ENCODE data around the gene BAIAP2.

DNA sequence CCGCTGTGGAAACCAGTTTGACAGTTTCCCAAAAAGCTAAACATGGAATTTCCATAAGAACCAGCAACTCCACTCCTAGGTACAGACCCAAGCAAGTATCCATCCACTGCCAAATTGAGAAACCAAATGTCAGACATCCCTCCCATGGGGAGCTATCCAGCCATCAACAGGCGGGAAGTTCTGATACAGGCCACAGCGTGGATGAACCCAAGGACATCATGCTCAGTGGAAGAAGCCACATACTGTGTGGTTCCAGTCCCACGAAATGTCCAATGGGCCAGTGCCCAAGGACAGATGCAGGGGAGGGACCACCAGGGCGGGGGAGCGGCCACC lies 12.6 kb upstream of the BAIAP2 start:
- no peak for TF ChIP-seq TAF1 (IDR thresholded peaks at IDR 0.05; ENCODE audit: low read depth)
- TF ChIP-seq, protein P1, sequence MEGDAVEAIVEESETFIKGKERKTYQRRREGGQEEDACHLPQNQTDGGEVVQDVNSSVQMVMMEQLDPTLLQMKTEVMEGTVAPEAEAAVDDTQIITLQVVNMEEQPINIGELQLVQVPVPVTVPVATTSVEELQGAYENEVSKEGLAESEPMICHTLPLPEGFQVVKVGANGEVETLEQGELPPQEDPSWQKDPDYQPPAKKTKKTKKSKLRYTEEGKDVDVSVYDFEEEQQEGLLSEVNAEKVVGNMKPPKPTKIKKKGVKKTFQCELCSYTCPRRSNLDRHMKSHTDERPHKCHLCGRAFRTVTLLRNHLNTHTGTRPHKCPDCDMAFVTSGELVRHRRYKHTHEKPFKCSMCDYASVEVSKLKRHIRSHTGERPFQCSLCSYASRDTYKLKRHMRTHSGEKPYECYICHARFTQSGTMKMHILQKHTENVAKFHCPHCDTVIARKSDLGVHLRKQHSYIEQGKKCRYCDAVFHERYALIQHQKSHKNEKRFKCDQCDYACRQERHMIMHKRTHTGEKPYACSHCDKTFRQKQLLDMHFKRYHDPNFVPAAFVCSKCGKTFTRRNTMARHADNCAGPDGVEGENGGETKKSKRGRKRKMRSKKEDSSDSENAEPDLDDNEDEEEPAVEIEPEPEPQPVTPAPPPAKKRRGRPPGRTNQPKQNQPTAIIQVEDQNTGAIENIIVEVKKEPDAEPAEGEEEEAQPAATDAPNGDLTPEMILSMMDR (IDR thresholded peaks at IDR 0.05; ENCODE audit: poor library complexity, severe bottlenecking), result no peak
- TF ChIP-seq POLR2AphosphoS5 (IDR thresholded peaks at IDR 0.05), result no peak
